ENCODE measurements around the gene CCDC170. TPM values are rescaled to one million over a fixed set of nuclear protein-coding genes. Genes with fewer than 3 reads are reported as not detected.
A peak's percentile ranks its signal among the peaks of the same experiment; 100 is the strongest.

Gene CCDC170
- total RNA-seq, 1 experiment from 2014 or later: not detected

DNA sequence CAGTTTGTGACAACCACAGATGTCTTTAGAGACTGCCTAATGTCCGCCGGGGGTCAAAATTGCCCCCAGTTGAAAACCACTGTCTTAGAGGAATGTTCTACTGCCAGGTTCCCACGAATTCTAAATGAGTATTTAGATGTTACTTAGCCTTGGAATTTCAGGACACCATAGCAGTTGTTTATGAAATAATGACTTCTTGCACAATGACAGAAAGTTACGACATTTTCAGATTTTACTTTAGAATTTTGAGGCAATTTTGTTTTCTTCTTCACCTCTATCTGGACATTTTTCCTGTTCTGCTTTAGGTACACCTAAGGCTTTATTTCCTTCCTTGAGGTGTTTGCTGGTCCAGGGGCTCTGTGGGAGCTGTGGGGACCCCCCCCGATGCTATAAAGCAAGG lies 83.4 kb downstream of the CCDC170 start:
- in situ Hi-C loops (cut with HindIII; ENCODE audit: low pct_unique_long_range_greater_than_20kb, low sequenced_read_pairs): no loop called here
- DNase-seq (ENCODE audit: low read depth): no peak

DNA sequence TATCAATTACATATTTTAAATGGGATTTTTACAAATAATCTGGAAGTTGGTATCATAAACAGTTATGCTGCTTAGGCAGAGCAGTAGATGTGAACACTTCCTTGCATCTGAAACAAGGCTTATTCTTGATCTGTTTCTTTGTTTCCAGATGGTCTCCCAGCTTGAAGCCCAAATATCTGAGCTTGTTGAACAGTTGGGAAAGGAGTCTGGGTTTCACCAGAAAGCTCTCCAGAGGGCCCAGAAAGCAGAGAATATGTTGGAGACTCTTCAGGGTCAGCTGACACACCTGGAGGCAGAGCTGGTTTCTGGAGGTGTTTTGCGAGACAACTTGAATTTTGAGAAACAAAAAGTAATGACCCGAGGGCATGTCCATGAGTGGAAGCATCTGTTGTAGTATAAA lies 91.9 kb downstream of the CCDC170 start:
- in situ Hi-C loops (cut with HindIII; ENCODE audit: low pct_unique_long_range_greater_than_20kb, low sequenced_read_pairs): no loop called here
- no peak for DNase-seq (ENCODE audit: low read depth)

DNA sequence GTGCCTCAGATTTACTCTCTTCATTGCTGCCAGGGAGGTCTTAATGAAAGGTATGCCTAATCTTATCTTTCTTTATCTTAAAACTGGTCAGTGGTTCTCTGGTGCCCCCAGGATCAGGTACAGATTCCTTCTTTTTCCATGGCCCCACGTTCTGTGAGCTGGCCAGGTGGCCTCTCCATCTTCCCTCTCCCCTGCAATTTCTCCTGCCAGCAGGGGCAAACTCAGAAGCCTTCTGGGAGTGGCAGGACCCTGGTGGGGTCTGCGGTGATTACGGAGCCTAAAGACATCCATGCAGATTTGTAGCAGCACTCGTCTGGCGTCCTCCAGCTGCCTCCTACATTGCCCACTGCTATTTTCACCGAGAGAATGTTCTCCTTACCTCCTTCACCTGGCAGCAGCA lies 95.8 kb downstream of the CCDC170 start:
- DNase-seq (ENCODE audit: low read depth): no peak
- in situ Hi-C loops (cut with HindIII; ENCODE audit: low pct_unique_long_range_greater_than_20kb, low sequenced_read_pairs): no loop called here

DNA sequence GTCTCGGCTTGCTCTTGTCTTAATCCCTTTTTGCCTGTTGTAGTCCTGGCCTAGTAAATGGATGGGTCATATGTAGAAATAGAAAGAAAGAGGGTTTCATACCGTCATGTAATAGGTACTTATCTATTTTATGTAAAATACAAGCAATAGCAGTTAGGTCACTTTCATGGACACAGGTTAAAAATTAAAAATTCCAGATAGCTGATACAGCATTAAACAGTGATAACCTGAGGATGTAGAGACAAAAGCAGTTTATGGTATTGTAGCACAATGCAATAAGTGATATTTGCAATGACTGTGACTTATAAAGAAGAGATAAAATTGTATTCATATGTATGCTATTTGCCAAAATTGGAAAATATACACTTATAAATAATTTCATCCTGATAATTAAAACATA lies 96.9 kb downstream of the CCDC170 start:
- in situ Hi-C loops (cut with HindIII; ENCODE audit: low pct_unique_long_range_greater_than_20kb, low sequenced_read_pairs): no loop called here
- DNase-seq (ENCODE audit: low read depth): no peak

DNA sequence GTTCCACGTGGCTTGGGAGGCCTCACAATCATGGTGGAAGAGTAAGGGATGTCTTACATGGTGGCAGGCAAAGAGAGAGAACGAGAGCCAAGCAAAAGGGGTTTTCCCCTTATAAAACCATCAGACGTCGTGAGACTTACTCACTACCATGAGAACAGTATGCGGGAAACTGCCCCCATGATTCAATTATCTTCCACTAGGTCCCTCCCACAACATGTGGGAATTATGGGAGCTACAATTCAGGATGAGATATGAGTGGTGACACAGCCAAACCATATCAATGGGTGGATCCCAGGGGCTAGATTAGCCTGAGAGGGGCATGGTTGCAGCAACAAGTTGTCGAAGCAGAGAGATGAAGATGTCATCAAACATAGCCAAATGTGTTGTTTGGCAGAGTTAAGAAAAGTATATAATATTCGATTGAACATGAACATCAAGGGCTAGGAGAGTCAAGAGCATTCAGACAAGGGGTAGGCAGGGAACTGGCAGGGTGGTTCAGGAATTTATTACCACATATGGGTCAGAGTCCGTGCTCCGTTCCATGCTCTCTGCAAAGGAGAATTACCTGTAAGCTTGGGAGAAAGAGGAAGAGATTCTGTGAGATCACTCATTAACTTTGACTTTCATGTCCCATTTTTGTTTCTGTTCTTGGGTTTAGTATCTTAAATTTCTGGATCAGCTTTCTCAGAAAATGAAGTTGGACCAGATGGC lies 98.8 kb downstream of the CCDC170 start:
- in situ Hi-C loops (cut with HindIII; ENCODE audit: low pct_unique_long_range_greater_than_20kb, low sequenced_read_pairs): no loop called here
- DNase-seq (ENCODE audit: low read depth): no peak

DNA sequence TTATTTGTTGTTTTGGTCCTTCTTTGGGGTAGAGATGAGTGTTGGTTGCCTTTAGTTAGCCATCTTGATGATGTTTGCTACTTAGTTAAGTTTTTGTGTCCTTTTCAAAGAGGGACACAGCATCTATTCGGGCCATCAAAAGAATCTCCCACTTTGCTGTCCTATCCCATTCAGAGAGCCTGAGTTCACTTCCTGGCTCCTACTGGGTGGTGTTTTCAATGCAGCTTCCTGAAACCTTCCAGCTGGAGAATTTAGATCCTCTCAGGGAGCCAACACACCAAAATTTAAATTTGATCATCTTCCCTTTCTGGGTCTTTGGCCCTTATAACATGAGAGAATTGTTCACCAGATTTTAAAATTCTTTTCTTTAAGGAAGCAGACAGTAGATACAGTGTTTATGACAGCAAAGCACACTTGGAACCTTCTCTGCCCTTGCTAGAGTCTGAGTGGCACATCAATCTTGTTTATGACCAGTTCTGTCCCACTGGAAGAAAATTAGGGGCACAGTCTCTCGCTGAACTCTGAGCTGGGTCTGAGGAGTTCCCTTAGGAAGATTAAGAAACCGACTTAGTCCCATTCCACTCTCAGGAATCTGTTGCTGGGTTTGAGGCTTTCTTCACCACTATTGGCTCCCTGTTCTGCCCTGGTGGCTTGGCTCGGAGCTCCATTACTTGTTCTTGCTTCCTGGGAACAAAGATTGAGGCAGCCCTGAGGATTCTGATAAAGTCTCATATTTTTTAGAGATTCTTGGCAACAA lies 115.5 kb downstream of the CCDC170 start:
- DNase-seq (ENCODE audit: low read depth): no peak
- in situ Hi-C loops (cut with HindIII; ENCODE audit: low pct_unique_long_range_greater_than_20kb, low sequenced_read_pairs): no loop called here

DNA sequence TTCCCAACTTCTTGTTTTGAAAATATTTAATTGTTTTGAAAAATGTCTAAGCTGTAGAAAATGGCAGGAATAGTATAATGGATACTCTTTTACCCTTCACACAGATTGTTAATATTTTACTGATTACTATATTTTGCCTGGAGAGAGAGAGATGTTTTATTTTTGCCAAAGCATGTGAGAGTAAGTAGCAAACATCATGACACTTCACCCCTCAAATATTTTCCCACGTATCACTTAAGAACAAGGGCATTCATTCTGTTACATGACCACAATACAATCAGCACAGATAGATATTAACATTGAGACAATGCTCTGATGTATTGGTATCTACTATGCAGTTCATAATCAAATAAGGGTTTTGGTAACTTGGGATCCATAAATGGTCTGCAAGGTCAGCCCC lies 116.5 kb downstream of the CCDC170 start:
- DNase-seq (ENCODE audit: low read depth): no peak
- in situ Hi-C loops (cut with HindIII; ENCODE audit: low pct_unique_long_range_greater_than_20kb, low sequenced_read_pairs): no loop called here

DNA sequence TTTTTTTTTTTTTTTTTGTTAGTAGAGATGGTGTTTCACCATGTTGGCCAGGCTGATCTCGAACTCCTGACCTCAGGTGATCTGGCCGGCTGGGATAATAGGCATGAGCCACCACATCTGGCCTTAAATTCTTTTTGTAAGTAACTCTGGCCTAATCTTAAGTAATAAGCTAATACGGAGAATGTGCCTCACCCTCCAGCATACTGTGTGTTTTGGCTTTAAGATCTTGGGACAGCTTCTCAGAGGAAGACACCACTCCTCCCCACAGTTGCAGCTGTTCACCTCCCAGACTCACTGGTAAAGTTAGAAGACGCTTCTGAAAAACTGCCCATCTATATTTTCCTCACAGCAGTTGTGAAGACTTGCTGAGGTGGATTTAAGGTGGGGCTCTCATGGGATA lies 120.8 kb downstream of the CCDC170 start:
- in situ Hi-C loops (cut with HindIII; ENCODE audit: low pct_unique_long_range_greater_than_20kb, low sequenced_read_pairs): no loop called here
- no peak for DNase-seq (ENCODE audit: low read depth)

DNA sequence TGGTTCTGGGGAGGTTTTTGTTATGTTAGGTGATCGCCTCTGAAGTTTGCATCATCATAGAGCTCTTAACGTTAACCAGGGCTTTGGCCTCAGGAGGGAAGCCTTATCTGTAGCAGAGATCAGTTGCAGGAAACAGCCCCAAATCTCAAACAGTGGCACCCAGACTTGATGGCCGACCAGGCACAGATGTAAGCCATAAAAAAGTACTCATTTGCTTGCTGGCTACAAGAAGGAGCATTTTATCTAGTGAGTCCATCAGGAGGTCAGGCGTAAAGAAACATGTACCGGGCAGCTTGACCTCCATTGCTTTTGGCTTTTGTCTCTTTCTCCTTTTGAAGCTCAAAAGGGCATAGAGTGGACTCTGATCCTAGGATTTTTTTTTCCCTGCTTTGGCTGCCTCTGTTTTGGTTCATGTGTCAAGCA lies 122.3 kb downstream of the CCDC170 start:
- DNase-seq (ENCODE audit: low read depth): no peak
- in situ Hi-C loops (cut with HindIII; ENCODE audit: low pct_unique_long_range_greater_than_20kb, low sequenced_read_pairs): no loop called here

DNA sequence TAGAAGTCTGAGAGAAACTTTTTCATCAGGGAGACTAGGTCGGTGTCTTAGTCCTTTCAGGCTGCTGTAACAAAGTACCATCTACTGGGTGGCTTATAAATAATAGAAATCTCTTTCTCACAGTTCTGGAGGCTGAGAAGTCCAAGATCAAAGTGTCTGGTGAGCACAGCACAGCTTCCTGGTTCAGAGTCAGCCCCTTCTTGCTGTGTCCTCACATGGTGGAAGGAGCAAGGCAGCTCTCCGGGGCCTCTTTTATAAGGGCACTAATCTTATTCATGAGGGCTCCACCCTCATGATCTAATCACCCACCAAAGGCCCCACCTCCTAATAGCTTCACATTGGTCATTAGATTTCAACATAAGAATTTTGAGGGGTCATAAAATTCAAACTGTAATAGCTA lies 122.8 kb downstream of the CCDC170 start:
- in situ Hi-C loops (cut with HindIII; ENCODE audit: low pct_unique_long_range_greater_than_20kb, low sequenced_read_pairs): no loop called here
- DNase-seq (ENCODE audit: low read depth): no peak

DNA sequence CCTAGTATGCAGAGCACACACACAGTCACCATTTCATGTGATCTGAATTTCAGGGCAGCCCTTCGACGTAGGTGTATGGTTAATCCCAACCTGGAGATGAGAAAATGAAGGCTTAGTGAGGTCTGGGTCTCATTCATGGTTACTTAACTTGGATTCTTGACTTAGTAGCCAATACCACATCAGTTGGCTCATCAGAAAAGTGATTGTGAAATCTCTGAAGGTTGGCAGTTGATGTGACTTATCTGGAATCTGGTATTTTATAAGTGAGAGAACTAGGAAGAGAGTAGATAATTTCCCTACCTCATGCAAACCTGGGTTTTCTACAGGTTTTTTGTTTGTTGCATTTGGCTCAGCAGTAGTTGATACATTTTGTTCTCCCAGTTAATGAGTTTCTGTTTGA lies 123.7 kb downstream of the CCDC170 start:
- in situ Hi-C loops (cut with HindIII; ENCODE audit: low pct_unique_long_range_greater_than_20kb, low sequenced_read_pairs): no loop called here
- DNase-seq (ENCODE audit: low read depth): no peak

DNA sequence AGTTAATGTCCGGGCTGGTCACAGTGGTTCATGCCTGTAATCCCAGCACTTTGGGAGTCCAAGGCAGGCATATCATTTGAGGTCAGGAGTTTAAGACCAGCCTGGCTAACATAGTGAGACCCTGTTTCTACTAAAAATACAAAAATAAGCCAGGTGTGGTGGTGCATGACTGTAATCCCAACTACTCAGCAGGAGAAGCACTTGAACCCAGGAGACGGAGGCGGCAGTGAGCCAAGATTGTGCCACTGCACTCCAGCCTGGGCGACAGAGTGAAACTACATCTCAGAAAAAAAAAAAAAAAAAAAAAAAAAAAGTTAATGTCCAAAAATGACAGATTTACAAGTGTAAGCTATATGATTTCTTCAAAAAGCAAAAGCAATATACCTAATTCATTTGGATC lies 124.9 kb downstream of the CCDC170 start:
- in situ Hi-C loops (cut with HindIII; ENCODE audit: low pct_unique_long_range_greater_than_20kb, low sequenced_read_pairs): no loop called here
- no peak for DNase-seq (ENCODE audit: low read depth)

DNA sequence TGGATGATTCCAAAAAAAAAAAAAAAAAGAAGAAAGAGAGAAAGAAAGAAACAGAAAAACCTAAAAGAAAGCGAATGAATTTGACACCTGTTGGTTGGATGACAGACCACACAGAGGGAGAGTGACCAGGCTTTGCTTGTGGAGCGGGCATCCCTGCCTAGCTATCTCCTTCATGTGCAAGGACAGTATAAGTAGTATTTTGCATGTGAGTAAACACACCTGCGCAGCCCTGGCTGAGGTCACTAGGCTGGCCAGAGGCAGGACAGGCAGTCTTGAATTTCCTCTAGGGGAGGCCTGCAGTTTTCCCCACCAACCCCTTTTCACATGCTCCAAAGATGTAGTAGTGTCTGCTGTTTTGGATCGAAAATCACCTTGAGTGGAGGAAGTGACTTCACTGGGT lies 126.4 kb downstream of the CCDC170 start:
- no peak for DNase-seq (ENCODE audit: low read depth)
- in situ Hi-C loops (cut with HindIII; ENCODE audit: low pct_unique_long_range_greater_than_20kb, low sequenced_read_pairs): no loop called here

DNA sequence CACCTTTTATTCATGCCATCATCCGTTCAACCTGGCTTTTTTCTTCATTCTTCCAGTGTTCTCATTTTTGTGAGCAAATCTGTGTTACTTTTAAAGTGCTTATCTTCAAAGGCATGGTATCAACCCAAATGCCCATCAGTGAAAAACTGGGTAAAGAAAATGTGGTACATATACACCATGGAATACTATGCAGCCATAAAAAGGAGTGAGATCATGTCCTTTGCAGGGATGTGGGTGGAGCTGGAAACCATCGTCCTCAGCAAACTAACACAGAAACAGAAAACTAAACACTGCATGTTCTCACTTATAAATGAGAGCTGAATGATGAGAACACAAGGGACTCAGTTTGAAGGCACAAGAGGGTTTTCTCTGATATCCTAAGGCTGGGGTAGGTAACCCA lies 130.3 kb downstream of the CCDC170 start:
- in situ Hi-C loops (cut with HindIII; ENCODE audit: low pct_unique_long_range_greater_than_20kb, low sequenced_read_pairs): no loop called here
- DNase-seq (ENCODE audit: low read depth): no peak

DNA sequence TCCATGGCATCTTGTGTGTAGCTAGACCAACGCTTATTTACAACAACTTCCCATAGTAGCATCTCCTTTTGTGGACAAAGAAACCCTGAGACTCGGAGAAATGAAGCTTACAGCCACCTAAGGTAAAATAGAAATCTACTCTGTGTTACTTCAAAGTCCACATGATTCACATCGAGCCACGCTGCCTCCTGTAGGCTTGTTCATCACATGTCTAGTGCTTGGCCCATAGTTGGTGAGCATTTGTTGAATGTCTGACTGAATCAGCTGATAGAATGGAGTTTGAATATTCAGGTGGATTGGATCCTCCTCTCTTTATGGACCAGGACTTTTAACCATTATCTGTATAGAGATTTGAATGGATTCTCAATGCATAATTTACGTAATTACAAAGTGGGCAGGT lies 130.7 kb downstream of the CCDC170 start:
- DNase-seq (ENCODE audit: low read depth): no peak
- in situ Hi-C loops (cut with HindIII; ENCODE audit: low pct_unique_long_range_greater_than_20kb, low sequenced_read_pairs): no loop called here

DNA sequence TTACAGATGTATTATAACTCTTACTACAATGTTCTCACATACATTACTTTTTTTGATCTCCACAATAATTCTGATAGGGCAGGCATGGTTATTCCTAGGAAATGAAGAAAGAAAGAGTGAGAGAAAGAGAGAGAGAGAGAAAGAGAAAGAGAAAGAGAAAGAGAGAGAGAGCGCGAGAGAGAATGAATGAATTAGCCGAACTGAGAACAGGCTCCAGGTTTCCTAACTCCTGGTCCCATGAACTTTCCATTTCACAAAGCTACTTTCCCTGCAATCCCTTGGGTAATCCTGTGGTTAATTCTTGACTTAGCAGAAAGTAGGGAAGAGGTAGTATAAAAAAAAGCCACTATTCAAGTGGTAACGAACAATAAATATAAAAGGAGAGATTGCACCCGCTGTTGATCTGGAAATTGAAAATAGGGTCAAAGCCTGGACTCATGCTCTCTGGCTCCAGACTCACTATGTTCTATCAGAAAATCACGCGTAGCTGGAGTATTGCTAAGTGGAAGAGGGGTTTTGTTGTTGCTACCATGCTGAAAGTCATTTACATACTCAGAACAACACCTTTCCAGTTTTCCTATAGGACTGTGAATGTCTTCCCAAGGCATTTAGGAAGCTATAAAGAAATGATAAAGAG lies 131.2 kb downstream of the CCDC170 start:
- DNase-seq (ENCODE audit: low read depth): no peak
- in situ Hi-C loops (cut with HindIII; ENCODE audit: low pct_unique_long_range_greater_than_20kb, low sequenced_read_pairs): no loop called here

DNA sequence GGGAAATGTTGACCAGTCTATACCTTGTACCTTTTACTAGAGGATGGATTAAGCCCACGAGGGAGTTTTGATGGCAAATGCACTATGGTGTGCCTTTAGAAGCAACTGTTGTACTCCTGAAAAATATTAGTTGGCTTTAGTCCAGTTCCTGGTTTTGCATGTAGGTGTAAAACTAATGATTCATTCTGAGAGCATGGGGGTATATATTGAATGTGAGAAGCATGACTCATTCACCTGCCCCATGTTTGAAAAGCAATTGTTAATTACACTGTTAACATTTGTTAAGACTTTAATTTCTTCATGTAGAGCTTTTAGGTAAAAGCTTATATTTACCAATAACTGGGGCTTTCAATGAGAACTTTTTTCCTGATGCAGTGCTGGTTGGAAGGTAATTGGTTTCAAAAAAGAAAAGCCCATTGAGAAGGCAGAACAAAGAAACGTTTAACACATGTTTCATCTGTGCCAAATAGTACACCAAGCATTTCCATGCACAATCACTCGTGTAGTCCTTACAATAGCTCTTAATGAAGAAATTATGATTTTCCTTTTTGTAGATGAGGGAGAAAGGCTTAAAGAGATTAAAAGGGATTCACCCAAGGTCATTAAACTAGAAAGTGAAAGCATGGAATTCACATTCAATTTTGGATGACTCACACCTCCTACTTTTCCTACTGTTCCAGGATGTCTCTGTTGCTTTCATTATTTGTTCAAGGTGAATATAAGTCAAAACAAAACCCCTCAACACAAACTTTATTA lies 134.1 kb downstream of the CCDC170 start:
- peak; percentile 2 for DNase-seq (ENCODE audit: low read depth)
- in situ Hi-C loops (cut with HindIII; ENCODE audit: low pct_unique_long_range_greater_than_20kb, low sequenced_read_pairs): no loop called here

DNA sequence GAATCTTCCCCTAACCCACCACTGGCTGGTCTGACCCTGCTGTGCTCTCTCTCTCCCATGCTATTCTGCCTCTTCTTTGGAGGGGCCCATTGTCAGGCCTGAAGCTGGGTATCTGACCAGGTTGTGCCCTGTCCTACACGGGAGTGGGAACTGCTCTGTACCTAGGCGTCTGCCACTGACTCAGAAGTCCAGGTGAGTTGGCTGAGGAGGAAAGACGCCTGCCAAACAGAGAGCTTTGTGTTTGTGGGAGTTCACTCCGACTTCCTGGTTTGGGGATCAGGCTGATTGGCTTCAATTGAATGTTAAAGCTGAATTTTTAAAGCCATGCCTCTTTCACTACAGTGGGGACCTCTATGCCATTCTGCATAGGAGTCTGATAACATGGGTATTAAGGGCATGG lies 136.0 kb downstream of the CCDC170 start:
- no peak for DNase-seq (ENCODE audit: low read depth)
- in situ Hi-C loops (cut with HindIII; ENCODE audit: low pct_unique_long_range_greater_than_20kb, low sequenced_read_pairs): no loop called here

DNA sequence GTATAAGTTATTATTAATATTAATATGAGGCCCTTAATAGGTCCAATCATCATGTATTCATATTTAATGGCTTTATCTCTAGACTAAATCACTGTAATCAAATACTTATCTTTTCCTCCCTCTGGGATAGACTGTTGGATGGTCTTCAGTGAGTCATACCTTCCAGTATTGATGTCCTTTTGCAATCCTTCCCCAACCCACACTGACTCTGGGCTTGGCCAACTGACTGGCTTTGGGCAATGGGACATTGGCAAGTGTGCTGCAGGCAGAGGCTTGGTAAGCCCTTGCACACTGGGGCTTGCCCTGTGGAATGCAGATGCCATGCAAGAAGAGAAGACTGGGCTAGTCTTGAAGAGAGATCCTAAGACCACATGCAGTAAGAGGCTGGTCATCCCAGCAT lies 136.6 kb downstream of the CCDC170 start:
- in situ Hi-C loops (cut with HindIII; ENCODE audit: low pct_unique_long_range_greater_than_20kb, low sequenced_read_pairs): no loop called here
- DNase-seq (ENCODE audit: low read depth): no peak

Data from Caki2 (cell line).